ENCODE measurements around the gene REM2.

REM2 gene, protein sequence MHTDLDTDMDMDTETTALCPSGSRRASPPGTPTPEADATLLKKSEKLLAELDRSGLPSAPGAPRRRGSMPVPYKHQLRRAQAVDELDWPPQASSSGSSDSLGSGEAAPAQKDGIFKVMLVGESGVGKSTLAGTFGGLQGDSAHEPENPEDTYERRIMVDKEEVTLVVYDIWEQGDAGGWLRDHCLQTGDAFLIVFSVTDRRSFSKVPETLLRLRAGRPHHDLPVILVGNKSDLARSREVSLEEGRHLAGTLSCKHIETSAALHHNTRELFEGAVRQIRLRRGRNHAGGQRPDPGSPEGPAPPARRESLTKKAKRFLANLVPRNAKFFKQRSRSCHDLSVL

DNA sequence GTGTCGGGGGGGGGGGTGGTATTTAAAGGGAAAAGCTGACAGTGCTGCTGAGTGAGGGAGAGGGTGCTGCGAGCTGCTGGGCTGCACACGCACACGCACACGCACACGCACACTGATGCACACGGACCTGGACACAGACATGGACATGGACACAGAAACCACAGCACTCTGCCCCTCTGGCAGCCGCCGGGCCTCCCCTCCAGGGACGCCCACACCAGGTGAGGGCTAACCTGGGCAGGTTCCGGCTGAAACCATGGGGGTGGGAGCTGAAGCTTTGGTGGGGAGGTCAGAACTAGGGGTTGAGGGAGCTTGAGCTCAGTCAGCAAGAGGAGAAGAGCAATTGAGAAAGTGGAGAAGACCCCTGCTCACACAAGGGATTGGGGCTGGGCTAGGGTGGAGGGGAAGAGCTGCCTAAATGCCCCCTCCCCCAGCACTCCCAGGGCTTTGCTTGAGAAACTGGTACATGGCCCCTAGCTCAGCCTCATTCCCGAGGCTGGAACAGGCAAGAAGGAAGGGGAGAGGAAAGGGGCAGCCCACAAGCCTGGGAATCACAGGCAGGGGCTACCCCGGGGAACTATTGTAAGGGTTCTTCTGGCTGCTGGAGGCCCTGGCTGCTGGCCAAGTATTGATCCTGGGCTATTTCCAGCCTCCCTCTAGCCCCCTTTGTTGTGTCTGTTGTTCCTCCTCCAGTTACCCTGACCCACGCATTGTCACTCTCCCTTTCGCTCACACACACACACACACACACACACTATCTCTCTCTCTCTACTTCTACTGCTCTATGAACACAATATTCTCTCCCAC lies at the start of gene REM2:
REM2 (plus strand) TSS at position 50 of the 804 bp plus-strand sequence; CDS start at position 116, 66 bp downstream.
- peak; percentile 25 for DNase-seq (ENCODE audit: low spot score)

DNA sequence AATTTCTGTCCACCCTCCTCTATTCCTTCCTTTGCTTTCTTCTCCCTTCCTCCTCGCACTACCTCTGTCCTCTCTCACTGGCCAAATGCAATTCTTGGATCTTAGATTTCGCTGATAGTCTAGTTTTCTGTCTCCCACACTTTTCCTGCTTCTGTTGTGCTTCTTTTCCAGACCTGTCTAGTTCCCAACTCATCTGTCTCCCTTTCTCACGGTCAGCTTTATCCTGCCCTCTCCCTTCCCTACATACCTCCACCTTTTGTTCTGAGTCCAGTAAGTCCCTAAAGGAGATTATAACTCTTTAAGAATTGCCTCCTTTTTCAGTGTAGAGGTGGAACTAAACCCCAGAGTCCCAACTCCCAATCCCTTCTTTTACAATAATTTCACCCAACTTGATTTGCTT lies 47.5 kb upstream of the REM2 start:
- DNase-seq (ENCODE audit: low spot score): no peak

DNA sequence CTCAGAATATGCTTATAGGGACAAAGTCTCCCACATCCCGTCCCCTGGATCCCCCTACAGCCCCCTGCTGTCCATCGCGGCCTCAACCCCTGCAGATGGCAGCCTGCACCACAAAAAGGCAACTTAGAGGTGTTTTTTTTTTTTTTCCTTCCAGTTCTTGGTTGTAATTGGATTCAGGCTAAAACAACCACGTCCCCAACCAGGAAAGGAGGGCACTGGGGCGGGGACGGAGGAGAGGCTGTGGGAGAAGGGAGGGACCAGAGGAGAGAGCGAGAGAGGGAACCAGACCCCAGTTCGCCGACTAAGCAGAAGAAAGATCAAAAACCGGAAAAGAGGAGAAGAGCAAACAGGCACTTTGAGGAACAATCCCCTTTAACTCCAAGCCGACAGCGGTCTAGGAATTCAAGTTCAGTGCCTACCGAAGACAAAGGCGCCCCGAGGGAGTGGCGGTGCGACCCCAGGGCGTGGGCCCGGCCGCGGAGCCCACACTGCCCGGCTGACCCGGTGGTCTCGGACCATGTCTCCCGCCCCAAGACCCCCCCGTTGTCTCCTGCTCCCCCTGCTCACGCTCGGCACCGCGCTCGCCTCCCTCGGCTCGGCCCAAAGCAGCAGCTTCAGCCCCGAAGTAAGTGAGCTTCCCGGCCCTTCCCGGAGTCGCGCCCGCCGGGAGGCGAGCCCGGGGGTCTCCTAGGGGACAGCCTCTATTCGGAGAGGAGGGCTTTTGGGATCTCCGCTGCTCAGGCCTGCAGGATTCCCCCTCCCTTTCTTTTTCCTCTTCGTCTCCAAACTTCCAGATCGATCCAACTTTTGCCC lies 46.5 kb upstream of the REM2 start, which contains the start of gene MMP14:
MMP14 (plus strand) TSS at position 285 of the 813 bp plus-strand sequence; CDS start at position 518, 233 bp downstream.
- DNase-seq (ENCODE audit: low spot score): peak; percentile 83

DNA sequence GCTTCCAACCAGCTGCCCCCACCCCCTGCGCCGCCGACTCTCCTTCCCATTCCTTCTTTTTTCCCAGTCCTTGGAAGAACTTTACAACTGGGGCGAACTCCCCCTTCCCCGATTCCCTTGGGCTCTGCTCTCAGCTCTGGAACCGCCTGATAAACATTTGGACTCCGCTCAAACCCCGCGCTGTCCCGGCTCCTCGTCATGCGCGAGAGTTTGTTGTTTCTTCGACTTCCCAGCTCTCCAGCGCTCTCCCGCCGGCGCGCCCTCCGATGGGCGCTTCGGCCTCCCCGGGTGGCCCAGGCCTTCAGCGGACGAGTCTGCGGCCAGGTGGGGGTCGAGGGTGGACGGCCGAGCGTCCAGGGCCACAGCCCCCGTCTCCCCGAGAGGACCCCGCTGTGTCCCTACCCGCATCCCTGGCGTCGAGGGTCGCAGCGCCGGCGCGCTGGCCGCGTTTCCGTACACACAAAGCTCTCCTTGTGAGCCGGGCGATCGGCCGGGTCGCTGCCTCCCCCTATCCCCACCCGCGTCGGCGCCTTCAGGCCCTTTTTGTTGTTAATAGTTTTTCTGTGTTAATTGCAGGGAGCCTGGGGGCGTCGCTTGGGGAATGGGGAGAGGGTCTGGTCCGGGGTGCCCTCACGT lies 45.8 kb upstream of the REM2 start:
- no peak for DNase-seq (ENCODE audit: low spot score)

DNA sequence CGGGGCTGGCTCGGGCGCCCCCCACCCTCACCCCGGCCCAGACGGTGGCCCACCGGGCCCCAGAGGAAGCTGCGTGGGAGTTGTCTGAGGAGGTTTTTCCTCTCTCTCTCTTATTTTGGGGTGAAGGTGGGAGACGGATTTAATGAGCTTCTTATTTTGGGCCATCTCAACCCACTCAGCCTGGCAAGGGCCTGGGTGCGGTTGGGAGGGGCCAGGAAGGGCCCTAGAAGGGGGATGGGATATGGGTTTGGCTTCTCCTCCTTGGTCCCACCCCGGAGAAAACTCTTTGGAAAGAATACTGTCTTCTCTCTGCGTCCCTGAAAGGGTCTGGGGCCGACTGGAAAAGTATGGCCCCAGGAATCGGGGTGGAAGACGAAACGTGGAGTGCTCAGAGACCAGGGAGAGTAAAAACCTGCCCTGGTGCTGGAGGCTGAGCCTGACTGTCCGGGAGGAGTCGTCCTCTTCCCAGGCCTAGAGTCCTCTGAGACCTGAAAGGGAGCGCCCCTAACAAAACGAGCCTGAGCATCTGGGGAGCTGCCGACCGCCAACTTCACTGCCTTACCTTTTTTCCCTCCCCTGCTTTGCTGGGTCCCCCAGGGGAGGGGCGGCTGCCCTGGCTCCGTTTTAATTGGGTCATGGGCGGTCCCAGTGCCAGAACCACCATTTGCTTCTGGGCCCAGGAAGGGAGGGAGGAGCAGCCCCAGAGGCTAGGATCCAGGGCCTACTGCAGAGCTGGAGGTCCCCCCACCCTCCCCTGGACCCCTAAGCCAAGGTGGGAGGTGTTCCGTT lies 45.1 kb upstream of the REM2 start:
- DNase-seq (ENCODE audit: low spot score): no peak

DNA sequence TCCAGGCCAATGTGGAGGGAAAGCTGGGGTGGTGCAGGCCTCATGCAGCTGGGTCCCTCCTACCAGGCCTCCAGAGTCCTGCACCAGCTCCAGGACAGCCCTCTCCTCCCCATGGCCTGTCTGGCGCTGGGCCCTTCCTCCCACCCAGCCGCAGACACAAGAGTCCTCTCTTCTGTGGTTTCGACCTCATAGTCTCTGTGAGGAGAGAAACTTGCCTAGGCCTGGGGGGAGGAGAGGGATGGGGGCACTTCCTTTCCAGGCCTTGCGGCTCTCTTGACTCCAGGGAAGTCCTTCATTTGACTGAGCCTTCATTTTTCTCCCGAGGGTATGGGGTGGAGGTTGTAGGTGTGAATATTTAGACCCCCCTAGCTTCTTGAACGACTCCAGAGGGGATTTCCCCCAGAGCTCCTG lies 44.4 kb upstream of the REM2 start:
- no peak for DNase-seq (ENCODE audit: low spot score)

DNA sequence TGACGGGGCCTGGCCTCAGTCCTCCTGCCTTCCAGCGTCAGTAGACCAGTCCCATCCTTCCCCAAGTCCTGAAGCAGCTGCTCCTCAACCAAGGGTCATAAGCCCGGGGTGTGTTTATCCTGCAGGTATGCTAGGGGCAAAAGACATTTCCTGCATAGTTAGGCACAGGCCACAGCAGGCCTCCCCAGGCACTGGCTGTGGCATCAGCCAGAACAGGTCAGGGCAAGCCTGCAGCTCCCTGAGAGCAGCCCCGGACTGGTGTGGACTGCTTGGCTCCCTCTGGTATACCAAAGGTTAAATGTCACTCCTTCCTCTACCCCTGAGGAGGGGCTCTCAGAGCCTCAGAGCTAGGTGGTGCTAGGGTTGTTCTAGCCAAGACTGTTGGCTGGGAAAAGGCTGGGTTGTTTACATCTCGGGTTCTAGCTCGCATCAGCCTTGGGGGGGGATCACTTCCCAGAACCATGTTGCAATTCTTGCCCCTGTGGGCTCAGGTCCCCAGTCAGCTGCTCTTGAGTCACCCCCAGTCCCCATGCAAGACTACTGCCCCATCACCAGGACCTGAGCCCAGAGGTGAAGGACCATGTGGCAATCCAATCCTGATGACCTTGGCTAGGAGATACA lies 43.8 kb upstream of the REM2 start:
- DNase-seq (ENCODE audit: low spot score): no peak

DNA sequence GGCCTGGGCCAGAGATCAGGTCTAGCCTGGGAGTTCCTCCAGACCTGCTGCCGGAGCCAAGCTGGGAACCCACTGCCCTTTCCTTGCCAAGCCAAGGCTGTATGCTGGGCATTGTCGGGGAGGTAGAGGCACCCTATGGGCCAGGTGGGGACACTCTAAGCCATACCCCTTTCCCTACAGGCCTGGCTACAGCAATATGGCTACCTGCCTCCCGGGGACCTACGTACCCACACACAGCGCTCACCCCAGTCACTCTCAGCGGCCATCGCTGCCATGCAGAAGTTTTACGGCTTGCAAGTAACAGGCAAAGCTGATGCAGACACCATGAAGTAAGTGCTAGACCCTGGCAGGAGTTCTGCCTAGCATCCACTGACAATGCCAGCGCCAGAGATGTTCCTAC lies 41.7 kb upstream of the REM2 start:
- DNase-seq (ENCODE audit: low spot score): no peak

DNA sequence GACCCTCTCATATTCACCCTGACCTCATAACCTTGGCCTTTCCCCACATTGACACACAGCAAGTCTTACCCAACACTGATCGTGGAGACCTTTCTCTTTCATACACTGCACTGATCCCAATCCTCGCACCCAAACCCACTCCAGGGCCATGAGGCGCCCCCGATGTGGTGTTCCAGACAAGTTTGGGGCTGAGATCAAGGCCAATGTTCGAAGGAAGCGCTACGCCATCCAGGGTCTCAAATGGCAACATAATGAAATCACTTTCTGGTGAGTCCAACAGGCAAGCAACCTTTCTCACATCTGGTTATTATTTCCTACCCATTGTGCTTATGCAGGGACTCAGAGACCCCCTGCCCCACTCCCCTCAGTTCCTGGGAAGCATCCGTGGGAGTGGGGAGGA lies 41.3 kb upstream of the REM2 start:
- no peak for DNase-seq (ENCODE audit: low spot score)

DNA sequence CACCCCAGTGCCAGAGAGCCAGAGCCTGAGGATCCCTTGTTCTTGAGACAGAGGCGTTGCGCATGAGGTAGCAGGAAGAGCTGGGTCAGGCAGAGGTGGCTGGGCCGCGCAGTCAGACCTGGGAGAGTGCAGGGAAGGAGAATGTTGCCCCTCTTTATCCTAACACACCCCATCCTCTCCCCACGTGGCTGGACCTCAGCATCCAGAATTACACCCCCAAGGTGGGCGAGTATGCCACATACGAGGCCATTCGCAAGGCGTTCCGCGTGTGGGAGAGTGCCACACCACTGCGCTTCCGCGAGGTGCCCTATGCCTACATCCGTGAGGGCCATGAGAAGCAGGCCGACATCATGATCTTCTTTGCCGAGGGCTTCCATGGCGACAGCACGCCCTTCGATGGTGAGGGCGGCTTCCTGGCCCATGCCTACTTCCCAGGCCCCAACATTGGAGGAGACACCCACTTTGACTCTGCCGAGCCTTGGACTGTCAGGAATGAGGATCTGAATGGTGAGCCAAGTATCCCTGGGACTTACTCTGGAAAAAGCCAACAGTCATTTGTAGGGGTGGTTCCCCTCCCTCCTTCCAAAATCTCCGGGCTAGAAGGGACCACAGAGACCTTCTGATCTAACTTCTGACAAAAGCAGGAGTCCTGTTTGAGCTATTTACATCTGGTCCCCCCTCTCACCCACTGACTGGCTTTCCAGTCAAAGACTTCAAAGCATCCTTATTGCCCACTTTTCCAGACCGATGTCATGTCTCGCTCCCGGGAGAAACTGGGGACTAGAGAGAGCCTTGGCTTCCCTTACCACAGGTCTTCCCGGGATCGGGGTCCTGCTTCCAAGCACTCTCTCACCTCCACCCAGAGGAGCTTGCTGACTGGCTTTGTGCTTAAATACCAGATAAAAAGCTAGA lies 40.6 kb upstream of the REM2 start:
- DNase-seq (ENCODE audit: low spot score): no peak

DNA sequence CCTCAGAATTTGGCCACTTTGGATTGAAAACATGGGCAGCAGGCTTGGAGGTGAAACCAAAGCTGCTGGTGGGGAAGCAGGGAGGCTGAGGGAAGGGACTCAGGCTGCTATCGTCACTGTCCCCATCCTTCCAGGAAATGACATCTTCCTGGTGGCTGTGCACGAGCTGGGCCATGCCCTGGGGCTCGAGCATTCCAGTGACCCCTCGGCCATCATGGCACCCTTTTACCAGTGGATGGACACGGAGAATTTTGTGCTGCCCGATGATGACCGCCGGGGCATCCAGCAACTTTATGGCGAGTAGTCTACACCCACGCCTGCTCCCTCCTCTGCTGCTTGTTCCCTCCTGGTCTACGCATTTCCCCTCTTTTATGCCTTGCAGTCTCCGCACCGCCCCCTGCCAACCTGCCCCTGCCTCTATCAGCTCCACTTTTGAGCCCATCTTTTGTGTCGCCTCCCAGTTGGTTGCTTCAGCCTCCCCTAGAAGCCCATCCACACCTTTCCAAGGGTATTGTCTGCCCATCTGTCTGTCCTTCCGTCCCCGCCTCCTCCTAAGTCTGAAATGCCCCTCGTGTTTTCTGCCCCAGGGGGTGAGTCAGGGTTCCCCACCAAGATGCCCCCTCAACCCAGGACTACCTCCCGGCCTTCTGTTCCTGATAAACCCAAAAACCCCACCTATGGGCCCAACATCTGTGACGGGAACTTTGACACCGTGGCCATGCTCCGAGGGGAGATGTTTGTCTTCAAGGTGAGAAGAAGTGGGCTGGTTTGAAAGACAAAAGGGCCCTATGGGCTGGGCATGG lies 39.7 kb upstream of the REM2 start:
- no peak for DNase-seq (ENCODE audit: low spot score)

DNA sequence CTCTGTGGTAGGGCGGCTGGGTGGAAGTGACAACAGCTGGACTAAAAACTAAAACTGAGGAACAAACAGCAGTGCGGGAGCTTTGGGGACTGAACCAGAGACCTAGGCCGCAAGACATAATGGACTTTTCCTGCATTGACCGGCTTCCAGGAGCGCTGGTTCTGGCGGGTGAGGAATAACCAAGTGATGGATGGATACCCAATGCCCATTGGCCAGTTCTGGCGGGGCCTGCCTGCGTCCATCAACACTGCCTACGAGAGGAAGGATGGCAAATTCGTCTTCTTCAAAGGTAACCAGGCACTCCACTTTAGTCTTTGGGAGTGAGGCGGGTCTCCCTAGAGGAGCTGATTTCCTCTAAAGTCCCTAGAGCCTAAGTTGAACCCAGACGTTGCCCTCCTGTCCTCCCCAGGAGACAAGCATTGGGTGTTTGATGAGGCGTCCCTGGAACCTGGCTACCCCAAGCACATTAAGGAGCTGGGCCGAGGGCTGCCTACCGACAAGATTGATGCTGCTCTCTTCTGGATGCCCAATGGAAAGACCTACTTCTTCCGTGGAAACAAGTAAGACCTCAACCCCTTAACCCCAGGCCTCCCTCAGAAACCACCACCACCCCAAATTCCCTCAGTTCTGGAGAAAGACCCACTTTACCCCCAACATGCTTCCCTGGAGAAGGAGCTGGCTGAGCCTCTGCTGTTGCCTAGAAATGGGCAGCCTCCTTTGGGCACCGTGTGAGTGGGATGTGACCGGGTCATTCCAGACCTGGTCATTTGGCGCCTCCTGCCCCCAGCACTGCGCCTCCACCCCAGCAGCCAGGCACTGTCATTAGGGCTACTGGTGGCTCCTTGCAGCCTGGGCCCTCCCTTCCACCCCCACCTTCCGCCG lies 38.6 kb upstream of the REM2 start:
- DNase-seq (ENCODE audit: low spot score): no peak

DNA sequence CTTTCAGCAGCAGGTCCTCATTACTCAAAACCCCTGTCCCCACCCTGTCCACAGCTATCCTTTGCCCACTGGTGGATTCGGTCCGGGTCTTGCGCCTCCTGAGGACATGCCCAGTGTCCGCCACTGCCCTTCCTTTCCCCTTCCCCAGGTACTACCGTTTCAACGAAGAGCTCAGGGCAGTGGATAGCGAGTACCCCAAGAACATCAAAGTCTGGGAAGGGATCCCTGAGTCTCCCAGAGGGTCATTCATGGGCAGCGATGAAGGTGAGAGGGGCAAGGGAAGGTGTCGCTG lies 38.0 kb upstream of the REM2 start:
- DNase-seq (ENCODE audit: low spot score): no peak

DNA sequence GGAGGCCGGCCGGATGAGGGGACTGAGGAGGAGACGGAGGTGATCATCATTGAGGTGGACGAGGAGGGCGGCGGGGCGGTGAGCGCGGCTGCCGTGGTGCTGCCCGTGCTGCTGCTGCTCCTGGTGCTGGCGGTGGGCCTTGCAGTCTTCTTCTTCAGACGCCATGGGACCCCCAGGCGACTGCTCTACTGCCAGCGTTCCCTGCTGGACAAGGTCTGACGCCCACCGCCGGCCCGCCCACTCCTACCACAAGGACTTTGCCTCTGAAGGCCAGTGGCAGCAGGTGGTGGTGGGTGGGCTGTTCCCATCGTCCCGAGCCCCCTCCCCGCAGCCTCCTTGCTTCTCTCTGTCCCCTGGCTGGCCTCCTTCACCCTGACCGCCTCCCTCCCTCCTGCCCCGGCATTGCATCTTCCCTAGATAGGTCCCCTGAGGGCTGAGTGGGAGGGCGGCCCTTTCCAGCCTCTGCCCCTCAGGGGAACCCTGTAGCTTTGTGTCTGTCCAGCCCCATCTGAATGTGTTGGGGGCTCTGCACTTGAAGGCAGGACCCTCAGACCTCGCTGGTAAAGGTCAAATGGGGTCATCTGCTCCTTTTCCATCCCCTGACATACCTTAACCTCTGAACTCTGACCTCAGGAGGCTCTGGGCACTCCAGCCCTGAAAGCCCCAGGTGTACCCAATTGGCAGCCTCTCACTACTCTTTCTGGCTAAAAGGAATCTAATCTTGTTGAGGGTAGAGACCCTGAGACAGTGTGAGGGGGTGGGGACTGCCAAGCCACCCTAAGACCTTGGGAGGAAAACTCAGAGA lies 37.0 kb upstream of the REM2 start:
- DNase-seq (ENCODE audit: low spot score): no peak

DNA sequence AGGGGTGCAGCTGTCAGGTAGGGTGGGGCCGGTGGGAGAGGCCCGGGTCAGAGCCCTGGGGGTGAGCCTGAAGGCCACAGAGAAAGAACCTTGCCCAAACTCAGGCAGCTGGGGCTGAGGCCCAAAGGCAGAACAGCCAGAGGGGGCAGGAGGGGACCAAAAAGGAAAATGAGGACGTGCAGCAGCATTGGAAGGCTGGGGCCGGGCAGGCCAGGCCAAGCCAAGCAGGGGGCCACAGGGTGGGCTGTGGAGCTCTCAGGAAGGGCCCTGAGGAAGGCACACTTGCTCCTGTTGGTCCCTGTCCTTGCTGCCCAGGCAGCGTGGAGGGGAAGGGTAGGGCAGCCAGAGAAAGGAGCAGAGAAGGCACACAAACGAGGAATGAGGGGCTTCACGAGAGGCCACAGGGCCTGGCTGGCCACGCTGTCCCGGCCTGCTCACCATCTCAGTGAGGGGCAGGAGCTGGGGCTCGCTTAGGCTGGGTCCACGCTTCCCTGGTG lies 36.2 kb upstream of the REM2 start:
- no peak for DNase-seq (ENCODE audit: low spot score)

DNA sequence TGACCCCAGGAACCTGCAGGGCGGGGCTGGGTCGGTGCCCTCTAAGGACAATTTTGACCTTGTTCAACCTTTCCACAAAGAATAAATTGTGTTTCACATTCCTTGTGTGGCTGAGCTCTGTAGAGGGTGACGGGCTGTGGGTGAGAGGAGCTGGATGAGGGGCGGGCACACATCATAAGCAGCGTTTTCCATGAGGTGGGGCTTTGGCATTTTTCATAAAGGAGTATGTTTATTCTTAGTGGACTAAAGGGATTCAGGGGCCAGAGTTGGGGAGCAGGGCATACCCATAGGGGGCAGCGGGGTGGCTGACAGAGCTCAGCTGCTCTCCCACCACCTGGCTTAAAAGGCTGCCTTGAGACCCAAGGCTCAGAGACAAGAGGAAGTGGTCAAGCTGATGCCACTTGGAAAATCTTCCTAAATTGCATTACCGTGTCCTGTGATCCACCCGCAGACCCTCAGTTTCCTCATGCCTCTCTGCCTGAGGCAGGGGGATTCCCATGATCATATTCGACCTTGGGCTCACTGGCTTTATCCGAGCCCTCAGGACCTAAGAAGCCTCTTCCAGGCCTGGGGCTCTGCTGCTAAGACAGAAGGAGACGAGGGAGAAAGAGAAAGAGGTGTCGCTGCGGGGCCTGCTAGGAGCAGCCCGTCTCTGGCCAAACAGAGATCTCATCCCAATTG lies 35.2 kb upstream of the REM2 start:
- DNase-seq (ENCODE audit: low spot score): no peak
